Neural progenitor cell (in vitro differentiated cells): ENCODE measurements around the gene TNIP1. TPM values are rescaled to one million over a fixed set of nuclear protein-coding genes. Genes with fewer than 3 reads are reported as not detected.
A peak's percentile ranks its signal among the peaks of the same experiment; 100 is the strongest.

Source experiments
- DNase-seq: peaks from one replicate; pipeline ENCODE4 v3.0.0-alpha.2; 2016; ENCODE audit warnings: low spot score
- H2AFZ ChIP-seq: fragments of 200-600 bp; sonication (generic); replicated peaks from 2 replicates; pipeline ENCODE4 v1.6.1; 2016; ENCODE audit warnings: antibody characterized with exemption
- H3F3A ChIP-seq: fragments of 200-600 bp; sonication (generic); 2 replicates; pipeline ENCODE4 v1.6.1; 2016; ENCODE audit warnings: antibody characterized with exemption, low read depth
- H3K27ac ChIP-seq: fragments of 200-600 bp; sonication (generic); 2 replicates; pipeline ENCODE4 v1.5.1; 2016; ENCODE audit warnings: mild to moderate bottlenecking
- H3K27me3 ChIP-seq: fragments of 200-600 bp; sonication (generic); 2 replicates; pipeline ENCODE4 v1.6.1; 2016; ENCODE audit warnings: mild to moderate bottlenecking, moderate library complexity
- H3K36me3 ChIP-seq: fragments of 200-600 bp; sonication (generic); 2 replicates; pipeline ENCODE4 v1.5.1; 2016
- H3K4me1 ChIP-seq: fragments of 200-600 bp; sonication (generic); 2 replicates; pipeline ENCODE4 v1.6.1; 2016; ENCODE audit warnings: mixed run types
- H3K4me2 ChIP-seq: fragments of 200-600 bp; sonication (generic); 2 replicates; pipeline ENCODE4 v1.6.1; 2016
- H3K4me3 ChIP-seq: fragments of 200-600 bp; sonication (generic); 2 replicates; pipeline ENCODE4 v1.5.1; 2016
- H3K79me2 ChIP-seq: fragments of 200-600 bp; sonication (generic); 2 replicates; pipeline ENCODE4 v1.6.1; 2016; ENCODE audit warnings: low read depth
- H3K9ac ChIP-seq: fragments of 200-600 bp; sonication (generic); 2 replicates; pipeline ENCODE4 v1.6.1; 2016
- H3K9me3 ChIP-seq: fragments of 200-600 bp; sonication (generic); 2 replicates; pipeline ENCODE4 v1.5.1; 2016; ENCODE audit warnings: low read depth
- H4K20me1 ChIP-seq: fragments of 200-600 bp; sonication (generic); 2 replicates; pipeline ENCODE4 v1.6.1; 2016; ENCODE audit warnings: low read depth
- H3K27ac Mint-ChIP-seq: 3 replicates; pipeline ENCODE4 v1.8.0; 2021; ENCODE audit warnings: mixed read lengths
- H3K27me3 Mint-ChIP-seq: 2 replicates; pipeline ENCODE4 v1.8.0; 2022; ENCODE audit warnings: low read depth, mild to moderate bottlenecking, inconsistent platforms, moderate library complexity, mixed read lengths; ENCODE audit not compliant: insufficient read depth
- H3K36me3 Mint-ChIP-seq: 3 replicates; pipeline ENCODE4 v1.8.0; 2021; ENCODE audit warnings: mixed read lengths
- H3K4me1 Mint-ChIP-seq: 3 replicates; pipeline ENCODE4 v1.8.0; 2021; ENCODE audit warnings: mixed read lengths
- H3K4me3 Mint-ChIP-seq: 3 replicates; pipeline ENCODE4 v1.8.0; 2021; ENCODE audit warnings: mild to moderate bottlenecking, moderate library complexity, mixed read lengths
- H3K9me3 Mint-ChIP-seq: 3 replicates; pipeline ENCODE4 v1.8.0; 2020; ENCODE audit warnings: mixed read lengths
- CTCF ChIP-seq: fragments of 200-600 bp; sonication (generic); IDR thresholded peaks from 2 replicates; pipeline ENCODE4 v1.5.1; 2017; ENCODE audit warnings: antibody characterized with exemption, mild to moderate bottlenecking
- EZH2 ChIP-seq: fragments of 200-600 bp; sonication (generic); IDR thresholded peaks from 2 replicates; pipeline ENCODE4 v1.6.1; 2017; ENCODE audit warnings: antibody characterized with exemption, mild to moderate bottlenecking, moderate library complexity
- EZH2phosphoT487 ChIP-seq: fragments of 200-600 bp; sonication (generic); IDR thresholded peaks from 2 replicates; pipeline ENCODE4 v1.6.1; 2017; ENCODE audit warnings: antibody characterized with exemption
- total RNA-seq: library from RNA; depleted of rRNA; stranded (reverse); fragments of >200 nt; gene quantifications from 2 replicates; pipeline ENCODE4 v1.2.3, GENCODE V29; 2015; ENCODE audit warnings: low replicate concordance

Gene TNIP1
- total RNA-seq, 1 donor from 2014 or later, result 33.5 TPM

- no peak overlapping the region for H3K4me2 ChIP-seq
- H3K79me2 ChIP-seq, result no peaks in the 10 kb centered on the region
- H3K9ac ChIP-seq, result no peak overlapping the region
- H3K9me3 Mint-ChIP-seq, result peaks cover 2% of the 10 kb centered on the region
- no peak overlapping the region for H3K4me3 ChIP-seq
- no peak for DNase-seq
- no peaks in the 10 kb centered on the region for H3K9me3 ChIP-seq
- no peaks in the 10 kb centered on the region for H3F3A ChIP-seq
- no peaks in the 10 kb centered on the region for H3K36me3 Mint-ChIP-seq
- TF ChIP-seq EZH2phosphoT487 (no peak), CTCF (no peak), EZH2 (no peak)
- H4K20me1 ChIP-seq, result no peaks in the 10 kb centered on the region
- peaks cover 6% of the 10 kb centered on the region for H3K27me3 Mint-ChIP-seq
- peaks cover 11% of the 10 kb centered on the region for H3K4me1 ChIP-seq
- H2AFZ ChIP-seq, result no peak overlapping the region
- no peaks in the 10 kb centered on the region for H3K27me3 ChIP-seq
- no peak overlapping the region for H3K27ac ChIP-seq
- no peak overlapping the region for H3K4me3 Mint-ChIP-seq
- peaks cover 8% of the 10 kb centered on the region for H3K4me1 Mint-ChIP-seq
- peak overlapping the region; percentile 13 for H3K27ac Mint-ChIP-seq
- H3K36me3 ChIP-seq, result no peaks in the 10 kb centered on the region
Observed at GRCh38 chr5:151008906-151009305, 71.9 kb downstream of the TNIP1 start.

GRCh38 chr5:151008210-151008491, 72.7 kb downstream of the TNIP1 start:
- H3K9me3 ChIP-seq, result no peaks in the 10 kb centered on the region
- TF ChIP-seq EZH2phosphoT487 (no peak), EZH2 (no peak), CTCF (no peak)
- DNase-seq, result no peak
- H3K9me3 Mint-ChIP-seq, result peaks cover 2% of the 10 kb centered on the region
- H3K36me3 Mint-ChIP-seq, result no peaks in the 10 kb centered on the region
- H3K27me3 Mint-ChIP-seq, result peaks cover 6% of the 10 kb centered on the region
- no peak overlapping the region for H3K4me2 ChIP-seq
- no peaks in the 10 kb centered on the region for H3K27me3 ChIP-seq
- no peak overlapping the region for H3K27ac ChIP-seq
- no peaks in the 10 kb centered on the region for H3F3A ChIP-seq
- peaks cover 14% of the 10 kb centered on the region for H3K4me1 Mint-ChIP-seq
- H3K79me2 ChIP-seq, result no peaks in the 10 kb centered on the region
- H3K4me3 Mint-ChIP-seq, result no peak overlapping the region
- no peaks in the 10 kb centered on the region for H3K36me3 ChIP-seq
- H4K20me1 ChIP-seq, result no peaks in the 10 kb centered on the region
- peaks cover 14% of the 10 kb centered on the region for H3K4me1 ChIP-seq
- no peak overlapping the region for H3K4me3 ChIP-seq
- H3K9ac ChIP-seq, result no peak overlapping the region
- H2AFZ ChIP-seq, result no peak overlapping the region
- H3K27ac Mint-ChIP-seq, result no peak overlapping the region

GRCh38 chr5:151007430-151008209, 73.2 kb downstream of the TNIP1 start:
- H3K27ac ChIP-seq, result no peak overlapping the region
- H2AFZ ChIP-seq, result no peak overlapping the region
- H3K27me3 ChIP-seq, result no peaks in the 10 kb centered on the region
- H3K36me3 Mint-ChIP-seq, result no peaks in the 10 kb centered on the region
- no peaks in the 10 kb centered on the region for H3F3A ChIP-seq
- no peaks in the 10 kb centered on the region for H3K79me2 ChIP-seq
- no peak overlapping the region for H3K9ac ChIP-seq
- no peak overlapping the region for H3K27ac Mint-ChIP-seq
- no peak overlapping the region for H3K4me3 ChIP-seq
- H3K27me3 Mint-ChIP-seq, result peaks cover 6% of the 10 kb centered on the region
- H3K36me3 ChIP-seq, result no peaks in the 10 kb centered on the region
- H3K4me1 ChIP-seq, result peaks cover 15% of the 10 kb centered on the region
- H3K9me3 ChIP-seq, result no peaks in the 10 kb centered on the region
- no peak overlapping the region for H3K4me2 ChIP-seq
- TF ChIP-seq CTCF (no peak), EZH2phosphoT487 (no peak), EZH2 (no peak)
- H3K4me3 Mint-ChIP-seq, result no peak overlapping the region
- H3K4me1 Mint-ChIP-seq, result peaks cover 15% of the 10 kb centered on the region
- H3K9me3 Mint-ChIP-seq, result peaks cover under 1% of the 10 kb centered on the region
- no peaks in the 10 kb centered on the region for H4K20me1 ChIP-seq
- DNase-seq, result no peak
